Measurements from ENCODE around the gene HLA-DOB.
"Not testable (repeated sequence)": the region's sequence is repeated elsewhere in the genome, so short reads cannot be mapped to it uniquely, and the experiment has no call there.

Gene HLA-DOB

GRCh38 chr6:32794510-32794909 lies 22.3 kb downstream of the HLA-DOB start:
- POLR2A ChIA-PET (ENCODE audit: low non-redundant PET) = no interaction called here
- CTCF ChIA-PET = no interaction called here
- H3K27ac ChIP-seq = no peak overlapping the region
- no peak for TF ChIP-seq CTCF (conservative IDR thresholded peaks at IDR 0.05; ENCODE audit: low read depth)
- DNase-seq (ENCODE audit: low spot score) = no peak

GRCh38 chr6:32792901-32793435 lies 23.8 kb downstream of the HLA-DOB start:
- TF ChIP-seq CTCF (conservative IDR thresholded peaks at IDR 0.05; ENCODE audit: low read depth) = no peak
- ChIA-PET CTCF (interaction anchor here (1.2 kb wide), 1 partner anchor 379 kb away, joined by 7 read pairs; no protein-coding TSS in a partner anchor), POLR2A (ENCODE audit: low non-redundant PET) (no interaction called here)
- DNase-seq (ENCODE audit: low spot score) = no peak
- no peak overlapping the region for H3K27ac ChIP-seq

- peak; percentile 62 for DNase-seq (ENCODE audit: low spot score)
Measured at GRCh38 chr6:32790306-32790705, 26.5 kb downstream of the HLA-DOB start.

GRCh38 chr6:32785781-32786533 lies 30.8 kb downstream of the HLA-DOB start:
- ChIA-PET POLR2A (ENCODE audit: low non-redundant PET) (no interaction called here), CTCF (interaction anchor here (0.6 to 1.3 kb wide), 8 partner anchors 79 to 549 kb away, joined by 3 to 10 read pairs (median 4); no protein-coding TSS in a partner anchor)
- DNase-seq (ENCODE audit: low spot score) = peak; percentile 53
- H3K27ac ChIP-seq = no peak overlapping the region
- TF ChIP-seq CTCF (conservative IDR thresholded peaks at IDR 0.05; ENCODE audit: low read depth) = peak; percentile 51

More at GRCh38 chr6:32790306-32790705, 26.5 kb downstream of the HLA-DOB start:
- POLR2A ChIA-PET (ENCODE audit: low non-redundant PET) = no interaction called here
- H3K27ac ChIP-seq = no peak overlapping the region
- TF ChIP-seq CTCF (conservative IDR thresholded peaks at IDR 0.05; ENCODE audit: low read depth) = no peak
- CTCF ChIA-PET = interaction anchor here (0.6 kb wide), 1 partner anchor 78 kb away, joined by 3 read pairs; no protein-coding TSS in a partner anchor

- DNase-seq (ENCODE audit: low spot score); POLR2A ChIA-PET (ENCODE audit: low non-redundant PET); H3K27ac ChIP-seq; CTCF ChIA-PET: not testable (repeated sequence)
Measured at GRCh38 chr6:32782923-32783322, 33.9 kb downstream of the HLA-DOB start.

- ChIA-PET CTCF (no interaction called here), POLR2A (ENCODE audit: low non-redundant PET) (no interaction called here)
- TF ChIP-seq CTCF (conservative IDR thresholded peaks at IDR 0.05; ENCODE audit: low read depth) = no peak
- DNase-seq (ENCODE audit: low spot score) = no peak
- H3K27ac ChIP-seq = no peak overlapping the region
Measured at GRCh38 chr6:32779036-32779435, 37.8 kb downstream of the HLA-DOB start.

- no peak for DNase-seq (ENCODE audit: low spot score)
- CTCF ChIA-PET = no interaction called here
- H3K27ac ChIP-seq = no peak overlapping the region
- POLR2A ChIA-PET (ENCODE audit: low non-redundant PET) = no interaction called here
- no peak for TF ChIP-seq CTCF (conservative IDR thresholded peaks at IDR 0.05; ENCODE audit: low read depth)
Measured at GRCh38 chr6:32775071-32775470, 41.7 kb downstream of the HLA-DOB start.
